ENCODE results near the gene WNT7B.

DNA sequence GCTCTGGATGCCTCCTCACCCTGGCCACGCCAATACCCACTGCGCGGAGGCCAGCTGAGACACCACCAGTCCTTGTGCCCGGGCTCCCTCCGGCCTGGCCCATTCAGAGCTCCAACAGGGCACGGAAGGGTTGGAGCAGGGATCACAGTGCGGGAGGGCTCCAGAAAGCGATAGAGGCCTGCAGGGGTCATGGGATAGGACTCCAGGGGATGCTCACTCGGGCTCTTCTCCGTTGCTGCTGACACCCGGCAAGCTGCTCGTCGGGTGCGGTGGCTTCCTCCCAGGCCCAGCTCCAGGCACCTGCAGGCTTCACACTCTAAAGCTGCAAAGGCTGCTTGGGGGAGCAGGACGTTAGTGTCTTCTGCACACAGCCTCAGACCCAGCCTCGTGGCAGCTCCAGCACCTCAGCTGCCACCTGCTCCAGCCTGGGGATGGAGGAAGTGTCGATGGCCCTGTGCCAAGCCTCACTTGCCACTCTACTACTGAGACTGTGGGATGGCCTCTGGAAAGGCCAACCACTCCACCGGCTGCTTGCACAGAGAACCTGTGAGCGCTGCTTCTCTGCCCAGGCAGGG lies 10.6 kb downstream of the WNT7B start:
- TF ChIP-seq, protein P1, sequence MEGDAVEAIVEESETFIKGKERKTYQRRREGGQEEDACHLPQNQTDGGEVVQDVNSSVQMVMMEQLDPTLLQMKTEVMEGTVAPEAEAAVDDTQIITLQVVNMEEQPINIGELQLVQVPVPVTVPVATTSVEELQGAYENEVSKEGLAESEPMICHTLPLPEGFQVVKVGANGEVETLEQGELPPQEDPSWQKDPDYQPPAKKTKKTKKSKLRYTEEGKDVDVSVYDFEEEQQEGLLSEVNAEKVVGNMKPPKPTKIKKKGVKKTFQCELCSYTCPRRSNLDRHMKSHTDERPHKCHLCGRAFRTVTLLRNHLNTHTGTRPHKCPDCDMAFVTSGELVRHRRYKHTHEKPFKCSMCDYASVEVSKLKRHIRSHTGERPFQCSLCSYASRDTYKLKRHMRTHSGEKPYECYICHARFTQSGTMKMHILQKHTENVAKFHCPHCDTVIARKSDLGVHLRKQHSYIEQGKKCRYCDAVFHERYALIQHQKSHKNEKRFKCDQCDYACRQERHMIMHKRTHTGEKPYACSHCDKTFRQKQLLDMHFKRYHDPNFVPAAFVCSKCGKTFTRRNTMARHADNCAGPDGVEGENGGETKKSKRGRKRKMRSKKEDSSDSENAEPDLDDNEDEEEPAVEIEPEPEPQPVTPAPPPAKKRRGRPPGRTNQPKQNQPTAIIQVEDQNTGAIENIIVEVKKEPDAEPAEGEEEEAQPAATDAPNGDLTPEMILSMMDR (conservative IDR thresholded peaks at IDR 0.05; ENCODE audit: low read length) = no peak
- TF ChIP-seq EZH2phosphoT487 (IDR thresholded peaks at IDR 0.05; ENCODE audit: borderline replicate concordance) = no peak

Measured in Loucy (cell line).